Islet of Langerhans (tissue), 1 donor: ENCODE results near the gene VBP1.
"Not testable (repeated sequence)": the region's sequence is repeated elsewhere in the genome, so short reads cannot be mapped to it uniquely, and the experiment has no call there.

Source experiments
- FAIRE-seq: peaks from one replicate; lab custom pipeline; 2011; peaks lifted over from hg19 to GRCh38; lab: Jason Lieb, UNC

Gene VBP1

GRCh38 chrX:155263854-155264628, 47.8 kb downstream of the VBP1 start, which contains the start of gene RAB39B:
Gene RAB39B (minus strand): TSS chrX:155264491. CDS start chrX:155264288, 203 bp downstream.
- no peak for FAIRE-seq

GRCh38 chrX:155266439-155266838, 50.2 kb downstream of the VBP1 start:
- FAIRE-seq, result peak; percentile 73

- not testable (repeated sequence) for FAIRE-seq
Measured at GRCh38 chrX:155267995-155268394, 51.7 kb downstream of the VBP1 start.

- FAIRE-seq, result no peak
Measured at GRCh38 chrX:155270969-155271368, 54.7 kb downstream of the VBP1 start.

- no peak for FAIRE-seq
Measured at GRCh38 chrX:155279873-155280272, 63.6 kb downstream of the VBP1 start.
